Left ventricle myocardium superior (tissue), 1 donor: Measurements from ENCODE around the gene ZNF669. TPM values are rescaled to one million over a fixed set of nuclear protein-coding genes. Genes with fewer than 3 reads are reported as not detected.

Experiments used
- ATAC-seq: fragments of 200-7000 bp; cut with Tn5 transposase; one replicate; pipeline ENCODE4 v1.9.1; 2020; ENCODE audit warnings: mild to moderate bottlenecking, moderate library complexity
- DNase-seq: peaks from one replicate; pipeline ENCODE4 v3.0.0-alpha.2; 2020
- intact Hi-C: fragments of 100-400 bp; cut with micrococcal nuclease; formaldehyde crosslinking; loops from one replicate; pipeline ENCODE4 v1.11.0; 2022
- total RNA-seq: library from RNA; stranded (reverse); fragmentation: NEBNext Ultra II Directional; extraction: Animal tissue kit (Norgen Biotek cat#: 25700); gene quantifications from one replicate; pipeline ENCODE4 v1.2.1, GENCODE V29; 2021
- donor health status: DM: no; HTN: yes; CAD: no; lungs with severe emphysema.

ZNF669 gene
- total RNA-seq, 1 donor from 2014 or later: 3.7 TPM

GRCh38 chr1:247078258-247079140 lies 25.7 kb downstream of the ZNF669 start, which contains the start of gene ZNF670:
Gene ZNF670, minus strand, starts transcription at chr1:247078811. Its CDS starts 215 bp downstream, at chr1:247078596.
- intact Hi-C loops: no loop called here
- DNase-seq: peak; percentile 97
- ATAC-seq: peak; percentile 100

GRCh38 chr1:247077876-247078257 lies 26.3 kb downstream of the ZNF669 start:
- ATAC-seq (no peak), DNase-seq (no peak)
- intact Hi-C loops: no loop called here

- ATAC-seq (no peak), DNase-seq (no peak)
- intact Hi-C loops: no loop called here
Observed at GRCh38 chr1:247077213-247077612, 26.9 kb downstream of the ZNF669 start.

- DNase-seq (no peak), ATAC-seq (no peak)
- intact Hi-C loops: no loop called here
Observed at GRCh38 chr1:247070645-247071044, 33.5 kb downstream of the ZNF669 start.

GRCh38 chr1:247064304-247064703 lies 39.9 kb downstream of the ZNF669 start:
- intact Hi-C loops: no loop called here
- no peak for ATAC-seq
- DNase-seq: no peak

GRCh38 chr1:247060771-247061170 lies 43.4 kb downstream of the ZNF669 start:
- ATAC-seq (no peak), DNase-seq (no peak)
- intact Hi-C loops: no loop called here

GRCh38 chr1:247056071-247056470 lies 48.1 kb downstream of the ZNF669 start:
- intact Hi-C loops: no loop called here
- ATAC-seq (no peak), DNase-seq (no peak)

- ATAC-seq: no peak
Observed at GRCh38 chr1:247054992-247055415, 49.2 kb downstream of the ZNF669 start.

More at GRCh38 chr1:247054992-247055415, 49.2 kb downstream of the ZNF669 start:
- intact Hi-C loops: no loop called here
- no peak for DNase-seq

Other genes with a start within 250 kb of the ZNF669 start
- 21.9 TPM for gene AHCTF1, start 172.4 kb downstream of the ZNF669 start, total RNA-seq
- gene ZNF695, start 96.3 kb downstream of the ZNF669 start, total RNA-seq: not detected
- gene ZNF670, start 25.5 kb downstream of the ZNF669 start, total RNA-seq: 1.5 TPM
- 7.3 TPM for gene ZNF124, start 67.7 kb upstream of the ZNF669 start, total RNA-seq
- gene VN1R5, start 151.7 kb upstream of the ZNF669 start, total RNA-seq: not detected
- gene ZNF496, start 227.5 kb upstream of the ZNF669 start, total RNA-seq: 15.0 TPM